Smooth muscle cell (in vitro differentiated cells): ENCODE results near the gene URB1. TPM values are rescaled to one million over a fixed set of nuclear protein-coding genes. Genes with fewer than 3 reads are reported as not detected.

ENCODE experiments used
- DNase-seq: peaks from one replicate; lab custom pipeline; 2025; ENCODE audit not compliant: unreplicated experiment; lab: John Stamatoyannopoulos, UW
- H2AFZ ChIP-seq: fragments of 200-600 bp; sonication (generic); 2 replicates; pipeline ENCODE4 v1.6.0; 2016; ENCODE audit warnings: antibody characterized with exemption, low read depth, mild to moderate bottlenecking
- H3F3A ChIP-seq: fragments of 200-600 bp; sonication (generic); 2 replicates; pipeline ENCODE4 v1.6.0; 2017; ENCODE audit warnings: antibody characterized with exemption, low read depth
- H3K27ac ChIP-seq: fragments of 200-600 bp; sonication (generic); 2 replicates; pipeline ENCODE4 v1.5.1; 2016; ENCODE audit warnings: low read depth, mild to moderate bottlenecking
- H3K27me3 ChIP-seq: fragments of 200-600 bp; sonication (generic); 2 replicates; pipeline ENCODE4 v1.6.1; 2016; ENCODE audit warnings: low read depth, mild to moderate bottlenecking
- H3K36me3 ChIP-seq: fragments of 200-600 bp; sonication (generic); 2 replicates; pipeline ENCODE4 v1.5.1; 2016; ENCODE audit warnings: low read depth
- H3K4me1 ChIP-seq: fragments of 200-600 bp; sonication (generic); 2 replicates; pipeline ENCODE4 v1.5.1; 2016; ENCODE audit warnings: low read depth
- H3K4me2 ChIP-seq: fragments of 200-600 bp; sonication (generic); 2 replicates; pipeline ENCODE4 v1.6.0; 2016; ENCODE audit warnings: mild to moderate bottlenecking
- H3K4me3 ChIP-seq: fragments of 200-600 bp; sonication (generic); 2 replicates; pipeline ENCODE4 v1.5.1; 2016; ENCODE audit warnings: mild to moderate bottlenecking
- H3K79me2 ChIP-seq: fragments of 200-600 bp; sonication (generic); 2 replicates; pipeline ENCODE4 v1.6.0; 2016; ENCODE audit warnings: low read depth, mild to moderate bottlenecking
- H3K9ac ChIP-seq: fragments of 200-600 bp; sonication (generic); 2 replicates; pipeline ENCODE4 v1.6.0; 2016; ENCODE audit warnings: low read depth
- H3K9me3 ChIP-seq: fragments of 200-600 bp; sonication (generic); replicated peaks from 2 replicates; pipeline ENCODE4 v1.5.1; 2016; ENCODE audit warnings: low read depth
- H4K20me1 ChIP-seq: fragments of 200-600 bp; sonication (generic); 2 replicates; pipeline ENCODE4 v1.6.0; 2016; ENCODE audit warnings: low read depth
- CTCF ChIP-seq: fragments of 200-600 bp; sonication (generic); IDR thresholded peaks from 2 replicates; pipeline ENCODE4 v1.5.1; 2017; ENCODE audit warnings: borderline replicate concordance, mild to moderate bottlenecking, antibody characterized with exemption; ENCODE audit not compliant: insufficient read depth, poor library complexity, severe bottlenecking
- WGBS: methylation state at CpG from one replicate; pipeline ENCODE4 v1.1.7; 2016; ENCODE audit warnings: low lambda C conversion rate; 5-methylcytosine and 5-hydroxymethylcytosine counted together
- polyA plus RNA-seq: library from polyadenylated mRNA; unstranded; fragments of >200 nt; fragmentation: Nextera tagmentation; extraction: Ambion mirVana; gene quantifications from 2 replicates; pipeline ENCODE4 v1.2.1, GENCODE V29; 2016
- total RNA-seq: library from RNA; depleted of rRNA; stranded (reverse); fragments of >200 nt; gene quantifications from 2 replicates; pipeline ENCODE4 v1.2.3, GENCODE V29; 2014

The URB1 gene
- total and polyA plus RNA-seq, 2 experiments from 2014 or later = 2.8 to 6.2 TPM

GRCh38 chr21:32321480-32321879, 71.3 kb downstream of the URB1 start:
- no peak for DNase-seq
- Histone ChIP-seq H2AFZ (no peak overlapping the region), H3K27me3 (no peaks in the 10 kb centered on the region), H3K9ac (no peak overlapping the region), H3K4me2 (no peak overlapping the region), H4K20me1 (no peaks in the 10 kb centered on the region), H3K27ac (no peak overlapping the region), H3K79me2 (no peaks in the 10 kb centered on the region), H3K36me3 (peaks cover 6% of the 10 kb centered on the region), H3K4me1 (no peaks in the 10 kb centered on the region), H3K9me3 (no peaks in the 10 kb centered on the region), H3F3A (no peaks in the 10 kb centered on the region), H3K4me3 (no peak overlapping the region)
- WGBS = 95% methylated on average over 13 of the region's 13 CpGs
- no peak for TF ChIP-seq CTCF

DNA sequence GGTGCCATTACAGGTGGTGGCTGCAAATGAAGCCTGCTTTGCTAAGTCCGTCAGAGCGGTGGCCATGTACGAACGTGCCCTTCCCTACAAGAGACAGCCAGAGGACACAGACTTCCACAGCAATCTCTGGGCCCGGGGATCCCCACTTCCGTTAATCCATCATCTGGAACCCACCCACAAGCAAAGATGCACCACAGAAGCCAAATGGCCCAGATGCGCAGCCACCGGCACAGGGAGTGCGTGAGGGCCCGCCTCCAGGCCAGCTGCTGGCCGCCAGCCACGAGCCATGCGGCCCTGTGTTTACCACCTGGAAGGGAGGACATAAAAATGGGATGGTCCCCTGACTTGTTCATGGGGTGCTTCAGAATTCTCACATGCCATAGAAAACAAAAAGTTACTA, 72.1 kb downstream of the URB1 start:
- no peak for DNase-seq
- H3K27ac ChIP-seq = no peak overlapping the region
- no peaks in the 10 kb centered on the region for H3F3A ChIP-seq
- no peaks in the 10 kb centered on the region for H3K9me3 ChIP-seq
- H4K20me1 ChIP-seq = no peaks in the 10 kb centered on the region
- peaks cover 6% of the 10 kb centered on the region for H3K36me3 ChIP-seq
- H3K4me2 ChIP-seq = no peak overlapping the region
- H3K79me2 ChIP-seq = no peaks in the 10 kb centered on the region
- no peaks in the 10 kb centered on the region for H3K27me3 ChIP-seq
- H3K4me1 ChIP-seq = no peaks in the 10 kb centered on the region
- H3K9ac ChIP-seq = no peak overlapping the region
- WGBS = 95% methylated on average over 13 of the region's 13 CpGs
- TF ChIP-seq CTCF = no peak
- H2AFZ ChIP-seq = no peak overlapping the region
- H3K4me3 ChIP-seq = no peak overlapping the region

DNA sequence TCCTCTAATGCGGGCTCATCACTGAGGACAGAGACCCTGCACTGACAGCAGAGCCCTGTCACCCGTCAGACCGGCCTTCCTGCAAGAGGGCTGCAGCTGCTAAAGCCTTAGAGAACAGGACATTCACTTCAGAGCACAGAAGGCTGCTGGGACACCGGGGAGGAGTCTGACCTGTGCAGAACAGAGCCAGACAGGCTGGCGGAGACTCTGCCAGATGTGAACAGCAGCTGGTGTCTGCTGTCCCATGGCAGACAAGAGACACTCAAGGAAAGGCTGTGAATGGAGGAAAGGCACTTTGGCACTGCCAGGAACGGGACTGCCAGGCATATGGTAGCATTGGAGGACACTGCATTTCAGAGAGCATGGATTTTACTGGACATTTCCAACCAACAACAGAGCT, 72.8 kb downstream of the URB1 start:
- peaks cover 6% of the 10 kb centered on the region for H3K36me3 ChIP-seq
- no peaks in the 10 kb centered on the region for H3F3A ChIP-seq
- no peak for DNase-seq
- H4K20me1 ChIP-seq = no peaks in the 10 kb centered on the region
- H3K4me1 ChIP-seq = no peaks in the 10 kb centered on the region
- no peak overlapping the region for H3K4me3 ChIP-seq
- H2AFZ ChIP-seq = no peak overlapping the region
- H3K27me3 ChIP-seq = no peaks in the 10 kb centered on the region
- no peak overlapping the region for H3K27ac ChIP-seq
- no peak for TF ChIP-seq CTCF
- no peak overlapping the region for H3K9ac ChIP-seq
- no peaks in the 10 kb centered on the region for H3K9me3 ChIP-seq
- H3K4me2 ChIP-seq = no peak overlapping the region
- no peaks in the 10 kb centered on the region for H3K79me2 ChIP-seq
- WGBS = 90% methylated on average over 6 of the region's 6 CpGs

- H3K27ac ChIP-seq = no peak overlapping the region
- 98% methylated on average over 7 of the region's 7 CpGs for WGBS
- no peaks in the 10 kb centered on the region for H3F3A ChIP-seq
- H3K79me2 ChIP-seq = no peaks in the 10 kb centered on the region
- H3K9ac ChIP-seq = no peak overlapping the region
- no peaks in the 10 kb centered on the region for H4K20me1 ChIP-seq
- no peak overlapping the region for H2AFZ ChIP-seq
- DNase-seq = no peak
- H3K9me3 ChIP-seq = no peaks in the 10 kb centered on the region
- H3K27me3 ChIP-seq = no peaks in the 10 kb centered on the region
- peaks cover 6% of the 10 kb centered on the region for H3K36me3 ChIP-seq
- TF ChIP-seq CTCF = no peak
- H3K4me3 ChIP-seq = no peak overlapping the region
- no peak overlapping the region for H3K4me2 ChIP-seq
- H3K4me1 ChIP-seq = no peaks in the 10 kb centered on the region
Measured at GRCh38 chr21:32319012-32319411, 73.8 kb downstream of the URB1 start.
